HEK293 (cell line): ENCODE data around the gene LGALS1.
"Not testable (repeated sequence)": the region's sequence is repeated elsewhere in the genome, so short reads cannot be mapped to it uniquely, and the experiment has no call there.

Experiments
- CTCF ChIA-PET: fragments of 350-600 bp; formaldehyde crosslinking; extraction: SDS; loops from one replicate; lab custom pipeline; 2021; ENCODE audit warnings: antibody characterized with exemption; lab: Yijun Ruan, JAX
- POLR2A ChIA-PET: fragments of 300-600 bp; formaldehyde crosslinking; extraction: SDS; loops from one replicate; lab custom pipeline; 2020; ENCODE audit warnings: antibody characterized with exemption, inconsistent platforms; lab: Yijun Ruan, JAX
- H3K27ac ChIP-seq: fragments of 200-500 bp; sonication (Bioruptor generic); 2 replicates; pipeline ENCODE4 v1.5.1; 2014; ENCODE audit warnings: low read depth, low read length, control low read depth, inconsistent platforms; ENCODE audit errors: extremely low read depth
- H3K36me3 ChIP-seq, 2 experiments: fragments of 200-500 bp in 1 of 2; sonication (Bioruptor generic) in 1 of 2; 1 replicate in 1 of 2; 2 replicates in 1 of 2; pipeline ENCODE4 v1.5.1; 2014 to 2017; ENCODE audit warnings: inconsistent platforms in 2 of 2, low read length in 2 of 2; ENCODE audit not compliant: control insufficient read depth in 2 of 2, insufficient read depth in 1 of 2
- H3K4me1 ChIP-seq: fragments of 200-500 bp; sonication (Bioruptor generic); 2 replicates; pipeline ENCODE4 v1.5.1; 2014; ENCODE audit warnings: mild to moderate bottlenecking, low read length, inconsistent platforms; ENCODE audit not compliant: control insufficient read depth, insufficient read depth
- H3K4me3 ChIP-seq: 2 replicates; pipeline ENCODE4 v1.5.1; 2011; ENCODE audit warnings: low read depth, mild to moderate bottlenecking, control low read depth, low read length, moderate library complexity
- H3K9me3 ChIP-seq: fragments of 200-500 bp; sonication (Bioruptor generic); 2 replicates; pipeline ENCODE4 v1.5.1; 2014; ENCODE audit warnings: low read depth, low read length, inconsistent platforms; ENCODE audit not compliant: control insufficient read depth, insufficient read depth
- ATF2 ChIP-seq: fragments of 450-650 bp; formaldehyde crosslinking; IDR thresholded peaks from 2 replicates; pipeline ENCODE4 v1.5.1; 2016; ENCODE audit warnings: missing biosample characterization, missing genetic modification characterization, low read depth
- BCL6B ChIP-seq: fragments of 450-650 bp; formaldehyde crosslinking; IDR thresholded peaks from 2 replicates; pipeline ENCODE4 v1.5.1; 2017; ENCODE audit warnings: missing biosample characterization, missing genetic modification characterization
- CTCF ChIP-seq: fragments of 450-650 bp; formaldehyde crosslinking; IDR thresholded peaks from 2 replicates; pipeline ENCODE4 v1.5.1; 2016; ENCODE audit warnings: missing biosample characterization, missing genetic modification characterization
- INSM2 ChIP-seq: fragments of 450-650 bp; formaldehyde crosslinking; IDR thresholded peaks from 2 replicates; pipeline ENCODE4 v1.5.1; 2016; ENCODE audit warnings: missing biosample characterization, missing genetic modification characterization
- OVOL3 ChIP-seq: fragments of 450-650 bp; formaldehyde crosslinking; IDR thresholded peaks from 2 replicates; pipeline ENCODE4 v1.5.1; 2016; ENCODE audit warnings: missing biosample characterization, missing genetic modification characterization
- RBAK ChIP-seq: fragments of 450-650 bp; formaldehyde crosslinking; IDR thresholded peaks from 2 replicates; pipeline ENCODE4 v1.5.1; 2016; ENCODE audit warnings: missing biosample characterization, missing genetic modification characterization
- SCRT2 ChIP-seq: fragments of 450-650 bp; formaldehyde crosslinking; IDR thresholded peaks from 2 replicates; pipeline ENCODE4 v1.5.1; 2016; ENCODE audit warnings: missing biosample characterization, missing genetic modification characterization
- ZBTB6 ChIP-seq: fragments of 450-650 bp; formaldehyde crosslinking; IDR thresholded peaks from 2 replicates; pipeline ENCODE4 v1.5.1; 2017; ENCODE audit warnings: missing biosample characterization, missing genetic modification characterization
- ZEB2 ChIP-seq: fragments of 450-650 bp; formaldehyde crosslinking; IDR thresholded peaks from 2 replicates; pipeline ENCODE4 v1.5.1; 2016; ENCODE audit warnings: missing biosample characterization, missing genetic modification characterization
- ZFHX2 ChIP-seq: fragments of 450-650 bp; formaldehyde crosslinking; conservative IDR thresholded peaks from 2 replicates; pipeline ENCODE4 v1.5.1; 2016; ENCODE audit warnings: missing biosample characterization, missing genetic modification characterization
- ZNF280D ChIP-seq: fragments of 450-650 bp; formaldehyde crosslinking; IDR thresholded peaks from 2 replicates; pipeline ENCODE4 v1.5.1; 2016; ENCODE audit warnings: missing biosample characterization, missing genetic modification characterization
- ZNF654 ChIP-seq: fragments of 450-650 bp; formaldehyde crosslinking; IDR thresholded peaks from 2 replicates; pipeline ENCODE4 v1.5.1; 2016; ENCODE audit warnings: low read depth, missing biosample characterization, missing genetic modification characterization
- ZNF792 ChIP-seq: fragments of 450-650 bp; formaldehyde crosslinking; IDR thresholded peaks from 2 replicates; pipeline ENCODE4 v1.5.1; 2016; ENCODE audit warnings: missing biosample characterization, missing genetic modification characterization

LGALS1 gene

GRCh38 chr22:37716708-37717107 is 41.3 kb downstream of the LGALS1 start (continued):
- no peak for TF ChIP-seq ZBTB6 (tag by site-specific recombination)

- H3K36me3 ChIP-seq, H3K9me3 ChIP-seq, H3K4me3 ChIP-seq, POLR2A ChIA-PET, CTCF ChIA-PET, H3K4me1 ChIP-seq, H3K27ac ChIP-seq: not testable (repeated sequence)
These were observed 41.8 kb downstream of the LGALS1 start for GRCh38 chr22:37717235-37717634.

- H3K4me1 ChIP-seq, H3K9me3 ChIP-seq, POLR2A ChIA-PET, H3K4me3 ChIP-seq, H3K36me3 ChIP-seq, H3K27ac ChIP-seq, CTCF ChIA-PET: not testable (repeated sequence)
- TF ChIP-seq ZFHX2 (tag by site-specific recombination), result 0 out of 2 replicates have a peak, but pooled peaks have one; percentile 14
These were observed 42.4 kb downstream of the LGALS1 start for GRCh38 chr22:37717746-37718305.

GRCh38 chr22:37725551-37726240 is 50.3 kb downstream of the LGALS1 start:
- POLR2A ChIA-PET, result no interaction called here
- no peaks in the 10 kb centered on the region for H3K4me1 ChIP-seq
- no peak overlapping the region for H3K27ac ChIP-seq
- no peaks in the 10 kb centered on the region for H3K36me3 ChIP-seq
- TF ChIP-seq BCL6B (tag by site-specific recombination), result no peak
- TF ChIP-seq ZNF792, result no peak
- TF ChIP-seq OVOL3 (tag by site-specific recombination), result no peak
- TF ChIP-seq ZNF280D, result no peak
- CTCF ChIA-PET, result no interaction called here
- H3K4me3 ChIP-seq, result no peak overlapping the region
- H3K9me3 ChIP-seq, result no peaks in the 10 kb centered on the region

GRCh38 chr22:37726241-37726887 is 50.9 kb downstream of the LGALS1 start:
- no peak overlapping the region for H3K27ac ChIP-seq
- ChIA-PET CTCF (no interaction called here), POLR2A (no interaction called here)
- H3K9me3 ChIP-seq, result no peaks in the 10 kb centered on the region
- H3K4me1 ChIP-seq, result no peaks in the 10 kb centered on the region
- no peaks in the 10 kb centered on the region; a peak in 1 of 3 replicates for H3K36me3 ChIP-seq
- no peak overlapping the region for H3K4me3 ChIP-seq
- TF ChIP-seq RBAK (tag by site-specific recombination) (no peak), ATF2 (peak; percentile 50; the same call in 1 of the 2 replicates), INSM2 (tag by site-specific recombination) (no peak), CTCF (tag by site-specific recombination) (peak; percentile 45; the same call in 1 of the 2 replicates), ZNF654 (tag by site-specific recombination) (peak; percentile 19; the same call in 1 of the 2 replicates), ZEB2 (tag by site-specific recombination) (0 out of 2 replicates have a peak, but pooled peaks have one; percentile 19), SCRT2 (no peak)
